22Rv1 (cell line): ENCODE data around the gene TAS1R3.

Experiments used
- ZFX ChIP-seq: fragments of 450-650 bp; IDR thresholded peaks from 2 replicates; pipeline ENCODE4 v1.6.1; 2017; ENCODE audit warnings: antibody characterized with exemption, borderline replicate concordance
- TF ChIP-seq, protein P1 (sequence below): fragments of 450-650 bp; IDR thresholded peaks from 2 replicates; pipeline ENCODE4 v1.5.1; 2017; ENCODE audit warnings: mild to moderate bottlenecking

GRCh38 chr1:1340185-1340584, 9.1 kb downstream of the TAS1R3 start:
- TF ChIP-seq, protein P1, sequence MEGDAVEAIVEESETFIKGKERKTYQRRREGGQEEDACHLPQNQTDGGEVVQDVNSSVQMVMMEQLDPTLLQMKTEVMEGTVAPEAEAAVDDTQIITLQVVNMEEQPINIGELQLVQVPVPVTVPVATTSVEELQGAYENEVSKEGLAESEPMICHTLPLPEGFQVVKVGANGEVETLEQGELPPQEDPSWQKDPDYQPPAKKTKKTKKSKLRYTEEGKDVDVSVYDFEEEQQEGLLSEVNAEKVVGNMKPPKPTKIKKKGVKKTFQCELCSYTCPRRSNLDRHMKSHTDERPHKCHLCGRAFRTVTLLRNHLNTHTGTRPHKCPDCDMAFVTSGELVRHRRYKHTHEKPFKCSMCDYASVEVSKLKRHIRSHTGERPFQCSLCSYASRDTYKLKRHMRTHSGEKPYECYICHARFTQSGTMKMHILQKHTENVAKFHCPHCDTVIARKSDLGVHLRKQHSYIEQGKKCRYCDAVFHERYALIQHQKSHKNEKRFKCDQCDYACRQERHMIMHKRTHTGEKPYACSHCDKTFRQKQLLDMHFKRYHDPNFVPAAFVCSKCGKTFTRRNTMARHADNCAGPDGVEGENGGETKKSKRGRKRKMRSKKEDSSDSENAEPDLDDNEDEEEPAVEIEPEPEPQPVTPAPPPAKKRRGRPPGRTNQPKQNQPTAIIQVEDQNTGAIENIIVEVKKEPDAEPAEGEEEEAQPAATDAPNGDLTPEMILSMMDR, result no peak
- no peak for TF ChIP-seq ZFX
